HepG2 (cell line): Measurements from ENCODE around the gene ZKSCAN3. TPM values are rescaled to one million over a fixed set of nuclear protein-coding genes. Genes with fewer than 3 reads are reported as not detected.

Experiments
- ATF2 ChIP-seq: sonication (generic); formaldehyde crosslinking; IDR thresholded peaks from 2 replicates; pipeline ENCODE4 v1.4.0; 2020; ENCODE audit warnings: missing genetic modification reagents
- PHB2 ChIP-seq: fragments of 450-650 bp; IDR thresholded peaks from 2 replicates; pipeline ENCODE4 v1.6.1; 2018; ENCODE audit not compliant: partially characterized antibody
- POLR2A ChIP-seq, 2 experiments: IDR thresholded peaks; 2 replicates each; pipeline ENCODE4 v1.6.1; 2011; ENCODE audit warnings: low read depth in 2 of 2, low read length in 2 of 2, mild to moderate bottlenecking in 1 of 2, moderate library complexity in 1 of 2; ENCODE audit not compliant: insufficient read depth in 1 of 2
- RELA ChIP-seq: sonication (generic); formaldehyde crosslinking; IDR thresholded peaks from 2 replicates; pipeline ENCODE4 v1.4.0; 2020; ENCODE audit warnings: missing genetic modification reagents
- TFE3 ChIP-seq: IDR thresholded peaks from 2 replicates; pipeline ENCODE4 v1.6.1; 2016
- UBTF ChIP-seq: sonication (generic); formaldehyde crosslinking; IDR thresholded peaks from 2 replicates; pipeline ENCODE4 v1.4.0; 2020; ENCODE audit warnings: mild to moderate bottlenecking, missing genetic modification reagents
- ZNF138 ChIP-seq: sonication (generic); formaldehyde crosslinking; IDR thresholded peaks from 2 replicates; pipeline ENCODE4 v1.5.0; 2020; ENCODE audit warnings: mild to moderate bottlenecking, low read depth, missing genetic modification reagents
- ZNF260 ChIP-seq: sonication (generic); formaldehyde crosslinking; IDR thresholded peaks from 2 replicates; pipeline ENCODE4 v1.4.0; 2020; ENCODE audit warnings: missing genetic modification reagents, low read depth, mild to moderate bottlenecking, borderline replicate concordance
- ZNF275 ChIP-seq: sonication (generic); formaldehyde crosslinking; IDR thresholded peaks from 2 replicates; pipeline ENCODE4 v1.8.0; 2022; ENCODE audit warnings: missing genetic modification reagents, mild to moderate bottlenecking, inconsistent platforms, borderline replicate concordance
- ZNF547 ChIP-seq: sonication (generic); formaldehyde crosslinking; IDR thresholded peaks from 2 replicates; pipeline ENCODE4 v1.5.1; 2020; ENCODE audit warnings: mild to moderate bottlenecking, missing genetic modification reagents
- ZNF704 ChIP-seq: sonication (generic); formaldehyde crosslinking; IDR thresholded peaks from 2 replicates; pipeline ENCODE4 v1.8.1; 2023; ENCODE audit warnings: mild to moderate bottlenecking, inconsistent platforms, moderate library complexity, missing genetic modification reagents, borderline replicate concordance
- ZUFSP ChIP-seq: sonication (generic); formaldehyde crosslinking; IDR thresholded peaks from 2 replicates; pipeline ENCODE4 v1.9.0; 2021; ENCODE audit warnings: missing genetic modification reagents, mild to moderate bottlenecking, borderline replicate concordance
- polyA plus RNA-seq, 8 experiments: library from polyadenylated mRNA; depleted of rRNA in 3 of 8; stranded (reverse) in 7 of 8; unstranded in 1 of 8; fragments of >200 nt; fragmentation: Illumina TruSeq in 4 of 8; extraction: Trizol in 4 of 8; gene quantifications; 2 replicates each; pipeline versions ENCODE4 v1.2.1 to v1.2.3, GENCODE V29; 2011 to 2016; ENCODE audit warnings: low read depth in 4 of 8, missing spikeins in 1 of 8, mixed read lengths in 1 of 8; ENCODE audit not compliant: insufficient read depth in 1 of 8
- total RNA-seq, 5 experiments: library from RNA; depleted of rRNA; stranded (reverse); fragments of >200 nt; fragmentation: Illumina TruSeq; extraction: Trizol; gene quantifications; 2 replicates each; pipeline ENCODE4 v1.2.3, GENCODE V29; 2016; ENCODE audit warnings: low read depth in 1 of 5
- TF ChIP-seq, protein P1 (sequence below): IDR thresholded peaks from 2 replicates; pipeline ENCODE4 v1.6.1; 2016; ENCODE audit warnings: missing compliant biosample characterization, missing genetic modification reagents, borderline replicate concordance

ZKSCAN3 gene
- total and polyA plus RNA-seq, 2 of the 13 experiments (the other 11 are each of a cell fraction or from before 2014, with no cell fraction given) = 3.3 to 7.4 TPM

- TF ChIP-seq ZUFSP (CRISPR knock-in tag) (no peak), ZNF547 (CRISPR knock-in tag) (peak; percentile 94), ZNF260 (CRISPR knock-in tag) (no peak), ZNF138 (0 out of 2 replicates have a peak, but pooled peaks have one; percentile 78), PHB2 (no peak), ZNF275 (CRISPR knock-in tag) (peak; percentile 99), RELA (CRISPR knock-in tag) (peak; percentile 82; the same call in 1 of the 2 replicates), POLR2A (IDR thresholded peaks at IDR 0.05; ENCODE audit: insufficient read depth in 1 of 2, low read depth in 2 of 2, low read length in 2 of 2) (peak; percentile 83 to 90), UBTF (CRISPR knock-in tag) (peak; percentile 95), TFE3 (CRISPR knock-in tag) (peak; percentile 64; the same call in 1 of the 2 replicates), ATF2 (CRISPR knock-in tag) (peak; percentile 86; the same call in 1 of the 2 replicates), ZNF704 (peak; percentile 96; the same call in 1 of the 2 replicates)
- TF ChIP-seq, protein P1, sequence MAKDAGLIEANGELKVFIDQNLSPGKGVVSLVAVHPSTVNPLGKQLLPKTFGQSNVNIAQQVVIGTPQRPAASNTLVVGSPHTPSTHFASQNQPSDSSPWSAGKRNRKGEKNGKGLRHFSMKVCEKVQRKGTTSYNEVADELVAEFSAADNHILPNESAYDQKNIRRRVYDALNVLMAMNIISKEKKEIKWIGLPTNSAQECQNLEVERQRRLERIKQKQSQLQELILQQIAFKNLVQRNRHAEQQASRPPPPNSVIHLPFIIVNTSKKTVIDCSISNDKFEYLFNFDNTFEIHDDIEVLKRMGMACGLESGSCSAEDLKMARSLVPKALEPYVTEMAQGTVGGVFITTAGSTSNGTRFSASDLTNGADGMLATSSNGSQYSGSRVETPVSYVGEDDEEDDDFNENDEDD (CRISPR knock-in tag) = peak; percentile 76; the same call in 1 of the 2 replicates
Measured at GRCh38 chr6:28399350-28400121, 49.8 kb downstream of the ZKSCAN3 start, which contains the start of gene ZSCAN12 (continued).
